ENCODE results near the gene NUTM2G.
"Not testable (repeated sequence)": the region's sequence is repeated elsewhere in the genome, so short reads cannot be mapped to it uniquely, and the experiment has no call there.

GRCh38 chr9:96920803-96921202 is 7.8 kb upstream of the NUTM2G start:
- not testable (repeated sequence) for TF ChIP-seq CTCF (conservative IDR thresholded peaks at IDR 0.05; ENCODE audit: low read length); EZH2phosphoT487 (IDR thresholded peaks at IDR 0.05; ENCODE audit: borderline replicate concordance, low read depth, low read length)
